Karpas-422 (cell line): ENCODE data around the gene ZFHX3. TPM values are rescaled to one million over a fixed set of nuclear protein-coding genes. Genes with fewer than 3 reads are reported as not detected.

ENCODE experiments used
- DNase-seq: peaks from one replicate; pipeline ENCODE4 v3.0.0-alpha.2; 2015
- H2AFZ ChIP-seq: fragments of 200-600 bp; sonication (generic); 2 replicates; pipeline ENCODE4 v1.6.1; 2014; ENCODE audit warnings: antibody characterized with exemption, low read length, mixed read lengths
- H3K27ac ChIP-seq: fragments of 200-600 bp; sonication (generic); 2 replicates; pipeline ENCODE4 v1.5.1; 2014; ENCODE audit warnings: mild to moderate bottlenecking, low read length, moderate library complexity
- H3K27me3 ChIP-seq: fragments of 200-600 bp; sonication (generic); 2 replicates; pipeline ENCODE4 v1.6.1; 2014; ENCODE audit warnings: low read length, mixed read lengths
- H3K36me3 ChIP-seq: fragments of 200-600 bp; sonication (generic); 2 replicates; pipeline ENCODE4 v1.6.1; 2014; ENCODE audit warnings: low read length, mixed read lengths; ENCODE audit not compliant: insufficient read depth
- H3K4me1 ChIP-seq: fragments of 200-600 bp; sonication (generic); 2 replicates; pipeline ENCODE4 v1.6.1; 2014; ENCODE audit warnings: mild to moderate bottlenecking, low read length, mixed read lengths
- H3K4me2 ChIP-seq: fragments of 200-600 bp; sonication (generic); 2 replicates; pipeline ENCODE4 v1.6.1; 2014; ENCODE audit warnings: low read length, low read depth, mild to moderate bottlenecking; ENCODE audit not compliant: poor library complexity, severe bottlenecking
- H3K4me3 ChIP-seq: fragments of 200-600 bp; sonication (generic); 2 replicates; pipeline ENCODE4 v1.5.1; 2014; ENCODE audit warnings: mild to moderate bottlenecking, antibody characterized with exemption, low read length, mixed read lengths
- H3K79me2 ChIP-seq: fragments of 200-600 bp; sonication (generic); 2 replicates; pipeline ENCODE4 v1.6.1; 2014; ENCODE audit warnings: mild to moderate bottlenecking, low read length, mixed read lengths
- H3K9ac ChIP-seq: fragments of 200-600 bp; sonication (generic); 2 replicates; pipeline ENCODE4 v1.6.0; 2014; ENCODE audit warnings: low read length
- H3K9me2 ChIP-seq: fragments of 200-600 bp; sonication (generic), shearing (Covaris generic); replicated peaks from 2 replicates; pipeline ENCODE4 v1.6.0; 2014; ENCODE audit warnings: mild to moderate bottlenecking, low read length, moderate library complexity; ENCODE audit not compliant: insufficient read depth
- H3K9me3 ChIP-seq: fragments of 300-700, 200-600 bp; sonication (generic); 2 replicates; pipeline ENCODE4 v1.6.1; 2014; ENCODE audit warnings: low read length, mixed read lengths
- H4K20me1 ChIP-seq: fragments of 200-600 bp; sonication (generic); 2 replicates; pipeline ENCODE4 v1.6.1; 2014; ENCODE audit warnings: mild to moderate bottlenecking, antibody characterized with exemption, low read length, low read depth; ENCODE audit not compliant: insufficient read depth
- total RNA-seq: library from RNA; depleted of rRNA; stranded (reverse); fragments of >200 nt; shearing (Covaris generic); gene quantifications from 2 replicates; pipeline ENCODE4 v1.2.3, GENCODE V29; 2014; ENCODE audit warnings: low replicate concordance

The ZFHX3 gene
- total RNA-seq, 1 experiment from 2014 or later, result 0.67 TPM

DNA sequence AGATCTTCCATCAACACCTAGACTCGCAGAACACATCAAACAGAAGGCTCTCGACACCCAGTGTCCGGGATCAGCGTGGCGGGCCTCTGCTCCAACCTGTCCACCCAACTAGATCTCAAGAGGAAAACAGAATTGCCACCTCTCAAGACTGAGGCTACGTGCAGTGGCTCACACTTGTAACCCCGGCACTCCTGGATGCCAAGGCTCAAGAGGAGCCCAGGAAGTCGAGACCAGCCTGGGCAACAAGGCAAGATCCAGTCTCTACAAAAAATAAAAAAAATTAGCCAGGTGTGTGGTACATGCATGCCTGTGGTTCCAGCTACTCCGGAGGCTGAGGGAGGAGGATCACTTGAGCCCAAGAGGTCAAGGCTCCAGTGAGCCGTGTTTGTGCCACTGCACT, 132.6 kb downstream of the ZFHX3 start:
- Histone ChIP-seq H2AFZ (no peak overlapping the region), H3K4me3 (no peak overlapping the region), H4K20me1 (no peaks in the 10 kb centered on the region; the same call in 1 of the 2 replicates), H3K27me3 (no peaks in the 10 kb centered on the region), H3K79me2 (no peaks in the 10 kb centered on the region), H3K36me3 (no peaks in the 10 kb centered on the region), H3K9me2 (no peaks in the 10 kb centered on the region), H3K9me3 (no peaks in the 10 kb centered on the region), H3K4me1 (no peaks in the 10 kb centered on the region), H3K4me2 (no peak overlapping the region), H3K27ac (no peak overlapping the region), H3K9ac (no peak overlapping the region)
- DNase-seq, result no peak

- no peaks in the 10 kb centered on the region; the same call in 1 of the 2 replicates for H4K20me1 ChIP-seq
- no peak overlapping the region for H3K9ac ChIP-seq
- no peak overlapping the region for H2AFZ ChIP-seq
- no peak overlapping the region for H3K4me3 ChIP-seq
- H3K9me2 ChIP-seq, result no peaks in the 10 kb centered on the region
- no peak for DNase-seq
- no peak overlapping the region for H3K27ac ChIP-seq
- no peaks in the 10 kb centered on the region for H3K36me3 ChIP-seq
- H3K4me2 ChIP-seq, result no peak overlapping the region
- H3K4me1 ChIP-seq, result no peaks in the 10 kb centered on the region
- no peaks in the 10 kb centered on the region for H3K9me3 ChIP-seq
- no peaks in the 10 kb centered on the region for H3K79me2 ChIP-seq
- no peaks in the 10 kb centered on the region for H3K27me3 ChIP-seq
Measured at GRCh38 chr16:72913551-72913950, 134.4 kb downstream of the ZFHX3 start.

DNA sequence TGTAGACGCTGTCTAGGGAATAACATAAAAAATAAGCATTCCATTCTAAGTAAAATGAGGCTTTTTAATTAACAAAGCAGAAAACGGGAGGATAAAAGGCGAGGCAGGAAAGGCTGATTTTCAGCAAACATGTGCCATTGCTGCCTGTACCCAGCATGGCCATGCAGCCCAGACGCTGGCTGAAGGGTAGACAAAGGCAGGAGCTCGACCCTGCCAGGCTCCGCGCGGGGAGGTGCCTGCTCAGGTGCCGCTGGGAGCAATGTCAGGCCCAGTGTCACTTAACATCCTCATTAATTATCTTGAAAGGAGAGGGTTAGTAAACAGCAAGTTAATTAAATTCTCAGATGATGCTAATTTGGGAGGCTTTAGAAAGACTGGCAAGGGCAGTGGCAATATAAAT, 136.0 kb downstream of the ZFHX3 start:
- Histone ChIP-seq H3K4me2 (no peak overlapping the region), H3K4me1 (no peaks in the 10 kb centered on the region), H3K4me3 (no peak overlapping the region), H3K36me3 (no peaks in the 10 kb centered on the region), H4K20me1 (no peaks in the 10 kb centered on the region; the same call in 1 of the 2 replicates), H3K27ac (no peak overlapping the region), H3K9me3 (no peaks in the 10 kb centered on the region), H3K79me2 (no peaks in the 10 kb centered on the region), H3K27me3 (no peaks in the 10 kb centered on the region), H2AFZ (no peak overlapping the region), H3K9me2 (no peaks in the 10 kb centered on the region), H3K9ac (no peak overlapping the region)
- no peak for DNase-seq

GRCh38 chr16:72910875-72911274, 137.1 kb downstream of the ZFHX3 start:
- Histone ChIP-seq H4K20me1 (no peaks in the 10 kb centered on the region; the same call in 1 of the 2 replicates), H3K27ac (no peak overlapping the region), H2AFZ (no peak overlapping the region), H3K4me3 (no peak overlapping the region), H3K36me3 (no peaks in the 10 kb centered on the region), H3K9ac (no peak overlapping the region), H3K79me2 (no peaks in the 10 kb centered on the region), H3K27me3 (no peaks in the 10 kb centered on the region), H3K9me2 (no peaks in the 10 kb centered on the region), H3K4me2 (no peak overlapping the region), H3K4me1 (no peaks in the 10 kb centered on the region), H3K9me3 (no peaks in the 10 kb centered on the region)
- no peak for DNase-seq

- Histone ChIP-seq H3K9me3 (no peaks in the 10 kb centered on the region), H3K4me3 (no peak overlapping the region), H3K4me2 (no peak overlapping the region), H3K36me3 (no peaks in the 10 kb centered on the region), H2AFZ (no peak overlapping the region), H3K27ac (no peak overlapping the region), H3K79me2 (no peaks in the 10 kb centered on the region), H4K20me1 (no peaks in the 10 kb centered on the region; the same call in 1 of the 2 replicates), H3K27me3 (no peaks in the 10 kb centered on the region), H3K4me1 (no peaks in the 10 kb centered on the region), H3K9me2 (no peaks in the 10 kb centered on the region), H3K9ac (no peak overlapping the region)
- no peak for DNase-seq
Measured at GRCh38 chr16:72910381-72910780, 137.5 kb downstream of the ZFHX3 start.

DNA sequence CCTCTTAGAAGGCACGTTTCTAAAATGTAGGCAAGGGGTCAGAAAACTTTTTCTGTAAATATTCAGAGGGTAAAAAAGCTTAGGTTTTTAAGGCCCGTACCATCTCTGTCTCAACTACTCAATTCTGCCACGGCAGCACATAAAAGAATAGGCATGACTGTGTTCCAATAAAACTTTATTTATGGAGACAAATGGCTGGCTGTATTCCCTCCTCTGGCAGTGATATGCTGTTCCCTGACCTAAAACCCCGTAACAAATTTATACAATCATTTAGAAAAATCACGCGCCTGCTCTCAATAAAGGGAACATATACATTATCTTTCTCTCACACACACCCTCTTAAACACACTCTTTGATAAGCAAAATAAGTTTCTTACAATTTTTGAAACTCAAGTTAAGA, 138.7 kb downstream of the ZFHX3 start:
- no peaks in the 10 kb centered on the region for H3K9me2 ChIP-seq
- no peak overlapping the region for H3K4me3 ChIP-seq
- H3K36me3 ChIP-seq, result no peaks in the 10 kb centered on the region
- H3K27ac ChIP-seq, result no peak overlapping the region
- no peaks in the 10 kb centered on the region for H3K79me2 ChIP-seq
- no peaks in the 10 kb centered on the region for H3K27me3 ChIP-seq
- no peaks in the 10 kb centered on the region for H3K4me1 ChIP-seq
- no peak overlapping the region for H3K4me2 ChIP-seq
- no peak overlapping the region for H2AFZ ChIP-seq
- no peak overlapping the region for H3K9ac ChIP-seq
- no peaks in the 10 kb centered on the region for H3K9me3 ChIP-seq
- DNase-seq, result no peak
- no peaks in the 10 kb centered on the region; the same call in 1 of the 2 replicates for H4K20me1 ChIP-seq

DNA sequence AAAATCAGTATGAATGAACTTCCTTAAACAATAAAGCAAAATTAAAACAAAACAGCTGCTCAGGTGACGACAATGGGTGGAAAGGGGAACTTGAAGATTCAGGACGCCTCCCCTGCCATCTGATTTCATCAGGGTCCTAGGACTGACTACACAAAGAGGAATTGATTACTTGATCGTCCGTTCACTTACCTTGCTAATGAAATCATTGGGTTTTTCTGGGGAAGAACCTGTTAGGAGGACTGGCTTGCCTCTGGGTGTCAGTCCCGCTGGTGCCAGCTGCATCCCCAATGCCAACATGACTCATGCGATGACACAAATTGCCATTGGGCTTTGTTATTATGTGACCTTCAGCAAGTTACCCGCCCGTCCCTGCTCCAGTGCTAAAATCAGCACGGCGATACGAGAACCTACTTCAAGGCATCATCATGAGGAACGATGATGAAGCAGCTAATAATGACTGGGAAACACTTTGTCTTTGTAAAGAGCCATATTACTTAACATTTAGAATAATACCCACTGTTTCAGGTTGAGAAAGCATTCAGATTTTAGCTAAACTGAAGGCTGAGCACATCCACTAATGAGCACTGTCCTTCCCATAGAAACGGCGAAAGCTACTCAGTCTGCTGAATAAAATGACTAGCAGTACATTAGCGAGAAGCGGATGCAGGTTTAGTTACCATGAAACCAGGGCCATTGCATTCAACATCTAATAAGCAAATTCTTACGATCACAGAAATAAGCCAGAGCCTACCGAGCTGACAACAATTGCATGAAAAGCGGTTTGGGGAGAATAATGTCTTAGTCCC, 139.4 kb downstream of the ZFHX3 start:
- no peaks in the 10 kb centered on the region; the same call in 1 of the 2 replicates for H4K20me1 ChIP-seq
- no peak overlapping the region for H3K27ac ChIP-seq
- H3K4me3 ChIP-seq, result no peak overlapping the region
- no peak overlapping the region for H3K4me2 ChIP-seq
- no peaks in the 10 kb centered on the region for H3K27me3 ChIP-seq
- H3K79me2 ChIP-seq, result no peaks in the 10 kb centered on the region
- no peak overlapping the region for H3K9ac ChIP-seq
- H3K4me1 ChIP-seq, result no peaks in the 10 kb centered on the region
- DNase-seq, result peak; percentile 45
- no peaks in the 10 kb centered on the region for H3K36me3 ChIP-seq
- H3K9me3 ChIP-seq, result no peaks in the 10 kb centered on the region
- H2AFZ ChIP-seq, result no peak overlapping the region
- no peaks in the 10 kb centered on the region for H3K9me2 ChIP-seq

- H3K79me2 ChIP-seq, result no peaks in the 10 kb centered on the region
- H3K9me3 ChIP-seq, result no peaks in the 10 kb centered on the region
- H3K4me3 ChIP-seq, result no peak overlapping the region
- no peak overlapping the region for H3K9ac ChIP-seq
- H3K36me3 ChIP-seq, result no peaks in the 10 kb centered on the region
- DNase-seq, result no peak
- H3K9me2 ChIP-seq, result no peaks in the 10 kb centered on the region
- no peak overlapping the region for H3K4me2 ChIP-seq
- no peaks in the 10 kb centered on the region for H3K4me1 ChIP-seq
- H2AFZ ChIP-seq, result no peak overlapping the region
- H4K20me1 ChIP-seq, result no peaks in the 10 kb centered on the region
- H3K27ac ChIP-seq, result no peak overlapping the region
- H3K27me3 ChIP-seq, result no peaks in the 10 kb centered on the region
Measured at GRCh38 chr16:72905581-72905980, 142.3 kb downstream of the ZFHX3 start.
